Gastroesophageal sphincter (tissue), 4 donors: ENCODE data around the gene PIK3CD. TPM values are rescaled to one million over a fixed set of nuclear protein-coding genes. Genes with fewer than 3 reads are reported as not detected.

ENCODE experiments used
- ATAC-seq: fragments of 150-250 bp; one replicate; pipeline ENCODE4 v1.9.1; 2016; ENCODE audit warnings: mild to moderate bottlenecking, moderate library complexity
- H3K27ac ChIP-seq, 4 donors: fragments of 200-600 bp; sonication (generic) in 3 of 4; 1 replicate in 3 of 4; 2 replicates in 1 of 4; pipeline ENCODE4 v1.5.1; 2016 to 2019
- H3K27me3 ChIP-seq: fragments of 200-600 bp; sonication (generic); one replicate; pipeline ENCODE4 v1.5.1; 2019
- H3K36me3 ChIP-seq, 2 donors: fragments of 200-600 bp; sonication (generic); one replicate each; pipeline ENCODE4 v1.5.1; 2019; ENCODE audit warnings: control low read depth in 1 of 2
- H3K4me1 ChIP-seq, 3 donors: fragments of 200-600 bp; sonication (generic); 1 replicate in 2 of 3; 2 replicates in 1 of 3; pipeline ENCODE4 v1.5.1; 2016 to 2019; ENCODE audit warnings: control low read depth in 2 of 3
- H3K4me3 ChIP-seq, 2 donors: fragments of 200-600 bp; sonication (generic); one replicate each; pipeline ENCODE4 v1.5.1; 2019; ENCODE audit warnings: mild to moderate bottlenecking in 1 of 2, moderate library complexity in 1 of 2
- H3K9me3 ChIP-seq, 3 donors: fragments of 200-600 bp; sonication (generic); one replicate each; pipeline ENCODE4 v1.5.1; 2017 to 2019; ENCODE audit warnings: control low read depth in 2 of 3
- CTCF ChIP-seq, 4 experiments: fragments of 200-600 bp in 2 of 4; fragments of 450-650 bp in 2 of 4; sonication (generic) in 1 of 4; IDR thresholded peaks; one replicate each; pipeline ENCODE4 v1.5.1; 2017 to 2019; ENCODE audit warnings: antibody characterized with exemption in 4 of 4, mild to moderate bottlenecking in 2 of 4, moderate library complexity in 2 of 4
- EP300 ChIP-seq: sonication (generic); formaldehyde crosslinking; IDR thresholded peaks from one replicate; pipeline ENCODE4 v1.6.1; 2017; ENCODE audit warnings: antibody characterized with exemption, mild to moderate bottlenecking
- POLR2A ChIP-seq, 2 donors: fragments of 450-650 bp; IDR thresholded peaks; one replicate each; pipeline ENCODE4 v1.6.1; 2017; ENCODE audit warnings: antibody characterized with exemption in 2 of 2, mild to moderate bottlenecking in 2 of 2, moderate library complexity in 1 of 2
- POLR2AphosphoS5 ChIP-seq: sonication (generic); formaldehyde crosslinking; IDR thresholded peaks from one replicate; pipeline ENCODE4 v1.6.1; 2017; ENCODE audit warnings: antibody characterized with exemption
- WGBS, 2 donors: methylation state at CpG; one replicate each; pipeline ENCODE4 v1.1.5; 2018; ENCODE audit warnings: low coverage in 1 of 2; 5-methylcytosine and 5-hydroxymethylcytosine counted together
- total RNA-seq, 4 donors: library from RNA; depleted of rRNA; stranded (reverse); fragments of >200 nt; gene quantifications; one replicate each; pipeline ENCODE4 v1.1.0, GENCODE V29; 2016

PIK3CD gene
- total RNA-seq, 4 donors from 2014 or later, result 8.2 to 18.2 (median 15.4) TPM

GRCh38 chr1:9731051-9731537 lies 79.6 kb downstream of the PIK3CD start:
- no peak for ATAC-seq
- Histone ChIP-seq H3K4me3 (no peak overlapping the region), H3K27ac (no peak overlapping the region), H3K36me3 (peaks cover 0 to 100% of the 10 kb centered on the region in 2 donors), H3K27me3 (no peaks in the 10 kb centered on the region), H3K4me1 (no peaks in the 10 kb centered on the region), H3K9me3 (no peaks in the 10 kb centered on the region)
- 91% methylated on average over 4 of the region's 31 CpGs; no CpG with 5 or more reads in 1 of the 2 donors for WGBS, 2 donors
- no peak for TF ChIP-seq POLR2AphosphoS5
- no peak for TF ChIP-seq POLR2A (IDR thresholded peaks at IDR 0.05)
- TF ChIP-seq EP300, result no peak
- TF ChIP-seq CTCF (IDR thresholded peaks at IDR 0.05), result no peak

GRCh38 chr1:9731561-9731960 lies 80.0 kb downstream of the PIK3CD start:
- WGBS, 2 donors, result 92 to 96% methylated on average over 5 to 9 of the region's 18 CpGs
- H3K4me3 ChIP-seq, result no peak overlapping the region
- ATAC-seq, result no peak
- no peaks in the 10 kb centered on the region for H3K9me3 ChIP-seq
- H3K27ac ChIP-seq, result no peak overlapping the region
- TF ChIP-seq EP300, result no peak
- no peak for TF ChIP-seq POLR2AphosphoS5
- no peak for TF ChIP-seq POLR2A (IDR thresholded peaks at IDR 0.05)
- TF ChIP-seq CTCF (IDR thresholded peaks at IDR 0.05), result no peak
- no peaks in the 10 kb centered on the region for H3K27me3 ChIP-seq
- H3K36me3 ChIP-seq, result peaks cover 0 to 100% of the 10 kb centered on the region in 2 donors
- H3K4me1 ChIP-seq, result no peaks in the 10 kb centered on the region

- no peak for ATAC-seq
Observed at GRCh38 chr1:9732123-9732971, 80.8 kb downstream of the PIK3CD start.

GRCh38 chr1:9733160-9733789 lies 81.7 kb downstream of the PIK3CD start:
- no peak overlapping the region for H3K4me3 ChIP-seq
- no peak for TF ChIP-seq EP300
- TF ChIP-seq CTCF (IDR thresholded peaks at IDR 0.05), result no peak
- no peak for TF ChIP-seq POLR2AphosphoS5
- no peak for TF ChIP-seq POLR2A (IDR thresholded peaks at IDR 0.05)
- WGBS, 2 donors, result 90 to 95% methylated on average over 2 to 6 of the region's 14 CpGs
- ATAC-seq, result no peak
- H3K36me3 ChIP-seq, result peaks cover 0 to 100% of the 10 kb centered on the region in 2 donors
- no peaks in the 10 kb centered on the region for H3K27me3 ChIP-seq
- no peaks in the 10 kb centered on the region for H3K9me3 ChIP-seq
- no peaks in the 10 kb centered on the region for H3K4me1 ChIP-seq
- no peak overlapping the region for H3K27ac ChIP-seq

More at GRCh38 chr1:9732123-9732971, 80.8 kb downstream of the PIK3CD start:
- Histone ChIP-seq H3K27ac (no peak overlapping the region), H3K27me3 (no peaks in the 10 kb centered on the region), H3K4me3 (no peak overlapping the region), H3K4me1 (no peaks in the 10 kb centered on the region), H3K9me3 (no peaks in the 10 kb centered on the region), H3K36me3 (peaks cover 0 to 100% of the 10 kb centered on the region in 2 donors)
- no peak for TF ChIP-seq POLR2A (IDR thresholded peaks at IDR 0.05)
- no peak for TF ChIP-seq CTCF (IDR thresholded peaks at IDR 0.05)
- TF ChIP-seq EP300, result no peak
- TF ChIP-seq POLR2AphosphoS5, result no peak
- 82 to 84% methylated on average over 6 to 9 of the region's 18 CpGs for WGBS, 2 donors
